Endothelial cell of umbilical vein (primary cell): Measurements from ENCODE around the gene FBLN2. TPM values are rescaled to one million over a fixed set of nuclear protein-coding genes. Genes with fewer than 3 reads are reported as not detected.

Source experiments
- BruUV-seq: library from RNA; stranded (reverse); fragments of 400-500 nt; replicated peaks from 2 replicates; lab custom pipeline; 2021; lab: Mats Ljungman, UMichigan
- CTCF ChIA-PET: fragments of 300-600, 350-600 bp; sonication (Branson Sonifier 250); formaldehyde crosslinking; loops from one replicate; lab custom pipeline; 2021; ENCODE audit warnings: antibody characterized with exemption, inconsistent platforms; lab: Charles Lee
- POLR2A ChIA-PET: fragments of 300-600, 350-600 bp; sonication (Branson Sonifier 250); formaldehyde crosslinking; loops from one replicate; lab custom pipeline; 2021; ENCODE audit warnings: antibody characterized with exemption, inconsistent platforms; lab: Charles Lee
- DNase-seq: peaks from one replicate; pipeline ENCODE4 v3.0.0-alpha.2; 2011; ENCODE audit warnings: low read depth, low spot score
- FAIRE-seq: peaks from 2 replicates; lab custom pipeline; 2011; peaks lifted over from hg19 to GRCh38; lab: Jason Lieb, UNC
- H2AFZ ChIP-seq: 2 replicates; pipeline ENCODE4 v1.6.0; 2012; ENCODE audit warnings: low read depth, low read length, control low read depth, inconsistent platforms
- H3K27ac ChIP-seq: 2 replicates; pipeline ENCODE4 v1.5.1; 2011; ENCODE audit warnings: low read depth, mild to moderate bottlenecking, control low read depth, low read length, moderate library complexity; ENCODE audit not compliant: insufficient read depth
- H3K27me3 ChIP-seq, 2 experiments: 2 replicates each; pipeline versions ENCODE4 v1.6.0 to v1.6.1; 2011; ENCODE audit warnings: low read length in 2 of 2, mixed read lengths in 1 of 2; ENCODE audit not compliant: control insufficient read depth in 2 of 2, insufficient read depth in 2 of 2
- H3K36me3 ChIP-seq, 2 experiments: 2 replicates in 1 of 2; 3 replicates in 1 of 2; pipeline ENCODE4 v1.5.1; 2011; ENCODE audit warnings: low read length in 2 of 2, mild to moderate bottlenecking in 1 of 2, moderate library complexity in 1 of 2; ENCODE audit not compliant: control insufficient read depth in 2 of 2, insufficient read depth in 2 of 2; ENCODE audit errors: extremely low read depth in 1 of 2
- H3K4me1 ChIP-seq: 3 replicates; pipeline ENCODE4 v1.5.1; 2011; ENCODE audit warnings: mild to moderate bottlenecking, low read length; ENCODE audit not compliant: control insufficient read depth, insufficient read depth; ENCODE audit errors: extremely low read depth
- H3K4me2 ChIP-seq: 2 replicates; pipeline ENCODE4 v1.6.1; 2011; ENCODE audit warnings: low read length, control low read depth, mixed read lengths; ENCODE audit not compliant: insufficient read depth
- H3K4me3 ChIP-seq, 3 experiments: fragments of 200-600 bp in 1 of 3; sonication (generic), shearing (Covaris generic) in 1 of 3; replicated peaks in 1 of 3; 2 replicates each; pipeline ENCODE4 v1.5.1; 2011 to 2016; ENCODE audit warnings: control low read depth in 3 of 3, low read length in 3 of 3, mild to moderate bottlenecking in 2 of 3, inconsistent platforms in 1 of 3, low read depth in 1 of 3, moderate library complexity in 1 of 3; ENCODE audit not compliant: insufficient read depth in 1 of 3
- H3K79me2 ChIP-seq: 2 replicates; pipeline ENCODE4 v1.6.0; 2012; ENCODE audit warnings: low read length, inconsistent platforms; ENCODE audit not compliant: control insufficient read depth, insufficient read depth
- H3K9ac ChIP-seq: replicated peaks from 2 replicates; pipeline ENCODE3; 2011; ENCODE audit warnings: low read length, control low read depth; ENCODE audit not compliant: insufficient read depth; ENCODE audit errors: extremely low read depth
- H3K9me1 ChIP-seq: replicated peaks from 3 replicates; pipeline ENCODE4 v1.6.0; 2011; ENCODE audit warnings: mild to moderate bottlenecking, low read length; ENCODE audit not compliant: control insufficient read depth, insufficient read depth; ENCODE audit errors: extremely low read depth
- H3K9me3 ChIP-seq: replicated peaks from 2 replicates; pipeline ENCODE4 v1.5.1; 2012; ENCODE audit warnings: low read length, inconsistent platforms; ENCODE audit not compliant: control insufficient read depth, insufficient read depth
- H4K20me1 ChIP-seq: replicated peaks from 2 replicates; pipeline ENCODE3; 2011; ENCODE audit warnings: mild to moderate bottlenecking, low read length; ENCODE audit not compliant: control insufficient read depth, insufficient read depth; ENCODE audit errors: extremely low read depth
- EZH2 ChIP-seq: IDR thresholded peaks from 2 replicates; pipeline ENCODE4 v1.6.1; 2012; ENCODE audit warnings: borderline replicate concordance, low read depth, mild to moderate bottlenecking, moderate library complexity, low read length, inconsistent platforms; ENCODE audit not compliant: severe bottlenecking
- FOS ChIP-seq: IDR thresholded peaks from 2 replicates; pipeline ENCODE4 v1.6.1; 2011; ENCODE audit warnings: mild to moderate bottlenecking, low read length, moderate library complexity, borderline replicate concordance; ENCODE audit not compliant: insufficient read depth
- MYC ChIP-seq: IDR thresholded peaks from one replicate; pipeline ENCODE4 v1.6.1; 2011; ENCODE audit warnings: mild to moderate bottlenecking, low read depth, low read length
- POLR2A ChIP-seq: IDR thresholded peaks from 2 replicates; pipeline ENCODE4 v1.6.1; 2012; ENCODE audit warnings: low read depth, mild to moderate bottlenecking, control low read depth, low read length
- POLR2AphosphoS5 ChIP-seq: IDR thresholded peaks from 2 replicates; pipeline ENCODE4 v1.6.1; 2012; ENCODE audit warnings: low read depth, mild to moderate bottlenecking, control low read depth, low read length, moderate library complexity; ENCODE audit not compliant: insufficient read depth
- dilution Hi-C: fragments of 300-500 bp; cut with MboI; formaldehyde crosslinking; loops from one replicate; pipeline ENCODE4 v1.15.0; 2019; ENCODE audit warnings: low sequenced_read_pairs; ENCODE audit not compliant: extremely low pct_ligation_motif_present
- intact Hi-C: fragments of 100-400 bp; cut with micrococcal nuclease; formaldehyde crosslinking; loops from one replicate; pipeline ENCODE4 v1.10.0; 2022
- polyA plus RNA-seq, 4 experiments: library from polyadenylated mRNA; depleted of rRNA in 3 of 4; stranded (reverse) in 3 of 4; unstranded in 1 of 4; fragments of >200 nt; gene quantifications; 2 replicates each; pipeline versions ENCODE4 v1.2.1 to v1.2.3, GENCODE V29; 2011 to 2012; ENCODE audit warnings: missing spikeins in 1 of 4
- total RNA-seq: library from RNA; stranded (reverse); gene quantifications from 2 replicates; pipeline ENCODE4 v1.2.3, GENCODE V29; 2021
- TF ChIP-seq, protein P1 (sequence below): IDR thresholded peaks from 2 replicates; pipeline ENCODE4 v1.6.1; 2011; ENCODE audit not compliant: insufficient read depth, insufficient read length
- TF ChIP-seq, protein P2 (sequence below), 2 donors: IDR thresholded peaks; 1 replicate in 1 of 2; 2 replicates in 1 of 2; pipeline ENCODE4 v1.5.1; 2011; ENCODE audit warnings: low read length in 2 of 2, mild to moderate bottlenecking in 2 of 2, moderate library complexity in 2 of 2, control low read depth in 1 of 2, inconsistent platforms in 1 of 2, low read depth in 1 of 2; ENCODE audit not compliant: insufficient read depth in 1 of 2; ENCODE audit errors: extremely low read depth in 1 of 2

The FBLN2 gene
- total and polyA plus RNA-seq, 2 donors (not counting 3 experiments of a cell fraction or from before 2014, with no cell fraction given): 1.4 to 1.9 TPM

DNA sequence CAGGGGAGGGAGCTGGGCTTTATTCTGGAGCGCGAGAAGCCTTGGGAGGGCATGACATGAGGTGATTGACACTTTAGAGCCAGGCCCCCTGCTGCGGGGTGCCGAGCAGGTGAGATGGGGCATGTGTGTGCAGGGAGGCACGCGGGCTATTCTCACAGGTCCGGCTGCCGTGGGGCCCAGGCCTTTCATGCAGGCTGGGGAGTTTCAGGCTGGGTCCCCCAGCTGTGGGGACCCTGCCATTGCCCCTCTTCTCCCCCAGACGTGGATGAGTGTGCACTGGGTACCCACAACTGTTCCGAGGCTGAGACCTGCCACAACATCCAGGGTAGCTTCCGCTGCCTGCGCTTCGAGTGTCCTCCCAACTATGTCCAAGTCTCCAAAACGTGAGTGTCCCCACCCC is 87.3 kb downstream of the FBLN2 start:
- Histone ChIP-seq H3K79me2 (no peaks in the 10 kb centered on the region), H4K20me1 (no peaks in the 10 kb centered on the region), H3K9me1 (no peaks in the 10 kb centered on the region), H3K9me3 (no peaks in the 10 kb centered on the region), H3K9ac (no peak overlapping the region), H3K27me3 (no peaks in the 10 kb centered on the region), H3K27ac (no peak overlapping the region), H3K4me3 (no peak overlapping the region), H3K36me3 (no peaks in the 10 kb centered on the region), H3K4me1 (no peaks in the 10 kb centered on the region), H3K4me2 (no peak overlapping the region), H2AFZ (no peak overlapping the region)
- ChIA-PET CTCF (interaction anchor here (0.8 to 1.6 kb wide), 5 partner anchors 12 to 142 kb away, joined by 3 to 6 read pairs (median 3); no protein-coding TSS in a partner anchor), POLR2A (no interaction called here)
- BruUV-seq: no TSS peak
- TF ChIP-seq POLR2AphosphoS5 (no peak), FOS (no peak), EZH2 (no peak), MYC (no peak), POLR2A (no peak)
- TF ChIP-seq, protein P1, sequence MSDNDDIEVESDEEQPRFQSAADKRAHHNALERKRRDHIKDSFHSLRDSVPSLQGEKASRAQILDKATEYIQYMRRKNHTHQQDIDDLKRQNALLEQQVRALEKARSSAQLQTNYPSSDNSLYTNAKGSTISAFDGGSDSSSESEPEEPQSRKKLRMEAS: no peak
- TF ChIP-seq, protein P2, sequence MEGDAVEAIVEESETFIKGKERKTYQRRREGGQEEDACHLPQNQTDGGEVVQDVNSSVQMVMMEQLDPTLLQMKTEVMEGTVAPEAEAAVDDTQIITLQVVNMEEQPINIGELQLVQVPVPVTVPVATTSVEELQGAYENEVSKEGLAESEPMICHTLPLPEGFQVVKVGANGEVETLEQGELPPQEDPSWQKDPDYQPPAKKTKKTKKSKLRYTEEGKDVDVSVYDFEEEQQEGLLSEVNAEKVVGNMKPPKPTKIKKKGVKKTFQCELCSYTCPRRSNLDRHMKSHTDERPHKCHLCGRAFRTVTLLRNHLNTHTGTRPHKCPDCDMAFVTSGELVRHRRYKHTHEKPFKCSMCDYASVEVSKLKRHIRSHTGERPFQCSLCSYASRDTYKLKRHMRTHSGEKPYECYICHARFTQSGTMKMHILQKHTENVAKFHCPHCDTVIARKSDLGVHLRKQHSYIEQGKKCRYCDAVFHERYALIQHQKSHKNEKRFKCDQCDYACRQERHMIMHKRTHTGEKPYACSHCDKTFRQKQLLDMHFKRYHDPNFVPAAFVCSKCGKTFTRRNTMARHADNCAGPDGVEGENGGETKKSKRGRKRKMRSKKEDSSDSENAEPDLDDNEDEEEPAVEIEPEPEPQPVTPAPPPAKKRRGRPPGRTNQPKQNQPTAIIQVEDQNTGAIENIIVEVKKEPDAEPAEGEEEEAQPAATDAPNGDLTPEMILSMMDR (IDR thresholded peaks at IDR 0.05; ENCODE audit: extremely low read depth in 1 of 2, insufficient read depth in 1 of 2, low read depth in 1 of 2, low read length in 2 of 2): no peak
- dilution Hi-C loops: no loop called here
- intact Hi-C loops: no loop called here
- FAIRE-seq (no peak), DNase-seq (no peak)
